Smooth muscle cell (in vitro differentiated cells): Measurements from ENCODE around the gene NXT2. TPM values are rescaled to one million over a fixed set of nuclear protein-coding genes. Genes with fewer than 3 reads are reported as not detected.
A peak's percentile ranks its signal among the peaks of the same experiment; 100 is the strongest.

ENCODE experiments used
- DNase-seq: peaks from one replicate; lab custom pipeline; 2025; ENCODE audit not compliant: unreplicated experiment; lab: John Stamatoyannopoulos, UW
- H2AFZ ChIP-seq: fragments of 200-600 bp; sonication (generic); 2 replicates; pipeline ENCODE4 v1.6.0; 2016; ENCODE audit warnings: antibody characterized with exemption, low read depth, mild to moderate bottlenecking
- H3F3A ChIP-seq: fragments of 200-600 bp; sonication (generic); 2 replicates; pipeline ENCODE4 v1.6.0; 2017; ENCODE audit warnings: antibody characterized with exemption, low read depth
- H3K27ac ChIP-seq: fragments of 200-600 bp; sonication (generic); 2 replicates; pipeline ENCODE4 v1.5.1; 2016; ENCODE audit warnings: low read depth, mild to moderate bottlenecking
- H3K27me3 ChIP-seq: fragments of 200-600 bp; sonication (generic); 2 replicates; pipeline ENCODE4 v1.6.1; 2016; ENCODE audit warnings: low read depth, mild to moderate bottlenecking
- H3K36me3 ChIP-seq: fragments of 200-600 bp; sonication (generic); 2 replicates; pipeline ENCODE4 v1.5.1; 2016; ENCODE audit warnings: low read depth
- H3K4me1 ChIP-seq: fragments of 200-600 bp; sonication (generic); 2 replicates; pipeline ENCODE4 v1.5.1; 2016; ENCODE audit warnings: low read depth
- H3K4me2 ChIP-seq: fragments of 200-600 bp; sonication (generic); 2 replicates; pipeline ENCODE4 v1.6.0; 2016; ENCODE audit warnings: mild to moderate bottlenecking
- H3K4me3 ChIP-seq: fragments of 200-600 bp; sonication (generic); 2 replicates; pipeline ENCODE4 v1.5.1; 2016; ENCODE audit warnings: mild to moderate bottlenecking
- H3K79me2 ChIP-seq: fragments of 200-600 bp; sonication (generic); 2 replicates; pipeline ENCODE4 v1.6.0; 2016; ENCODE audit warnings: low read depth, mild to moderate bottlenecking
- H3K9ac ChIP-seq: fragments of 200-600 bp; sonication (generic); 2 replicates; pipeline ENCODE4 v1.6.0; 2016; ENCODE audit warnings: low read depth
- H3K9me3 ChIP-seq: fragments of 200-600 bp; sonication (generic); replicated peaks from 2 replicates; pipeline ENCODE4 v1.5.1; 2016; ENCODE audit warnings: low read depth
- H4K20me1 ChIP-seq: fragments of 200-600 bp; sonication (generic); 2 replicates; pipeline ENCODE4 v1.6.0; 2016; ENCODE audit warnings: low read depth
- WGBS: methylation state at CpG from one replicate; pipeline ENCODE4 v1.1.7; 2016; ENCODE audit warnings: low lambda C conversion rate; 5-methylcytosine and 5-hydroxymethylcytosine counted together
- polyA plus RNA-seq: library from polyadenylated mRNA; unstranded; fragments of >200 nt; fragmentation: Nextera tagmentation; extraction: Ambion mirVana; gene quantifications from 2 replicates; pipeline ENCODE4 v1.2.1, GENCODE V29; 2016
- total RNA-seq: library from RNA; depleted of rRNA; stranded (reverse); fragments of >200 nt; gene quantifications from 2 replicates; pipeline ENCODE4 v1.2.3, GENCODE V29; 2014
- TF ChIP-seq, protein P1 (sequence below): fragments of 200-600 bp; sonication (generic); IDR thresholded peaks from 2 replicates; pipeline ENCODE4 v1.5.1; 2017; ENCODE audit warnings: borderline replicate concordance, mild to moderate bottlenecking, antibody characterized with exemption; ENCODE audit not compliant: insufficient read depth, poor library complexity, severe bottlenecking

NXT2 gene
- total RNA-seq (12.2 and 12.8 TPM in 2 replicates), polyA plus RNA-seq (4.4 and 4.7 TPM in 2 replicates)

DNA sequence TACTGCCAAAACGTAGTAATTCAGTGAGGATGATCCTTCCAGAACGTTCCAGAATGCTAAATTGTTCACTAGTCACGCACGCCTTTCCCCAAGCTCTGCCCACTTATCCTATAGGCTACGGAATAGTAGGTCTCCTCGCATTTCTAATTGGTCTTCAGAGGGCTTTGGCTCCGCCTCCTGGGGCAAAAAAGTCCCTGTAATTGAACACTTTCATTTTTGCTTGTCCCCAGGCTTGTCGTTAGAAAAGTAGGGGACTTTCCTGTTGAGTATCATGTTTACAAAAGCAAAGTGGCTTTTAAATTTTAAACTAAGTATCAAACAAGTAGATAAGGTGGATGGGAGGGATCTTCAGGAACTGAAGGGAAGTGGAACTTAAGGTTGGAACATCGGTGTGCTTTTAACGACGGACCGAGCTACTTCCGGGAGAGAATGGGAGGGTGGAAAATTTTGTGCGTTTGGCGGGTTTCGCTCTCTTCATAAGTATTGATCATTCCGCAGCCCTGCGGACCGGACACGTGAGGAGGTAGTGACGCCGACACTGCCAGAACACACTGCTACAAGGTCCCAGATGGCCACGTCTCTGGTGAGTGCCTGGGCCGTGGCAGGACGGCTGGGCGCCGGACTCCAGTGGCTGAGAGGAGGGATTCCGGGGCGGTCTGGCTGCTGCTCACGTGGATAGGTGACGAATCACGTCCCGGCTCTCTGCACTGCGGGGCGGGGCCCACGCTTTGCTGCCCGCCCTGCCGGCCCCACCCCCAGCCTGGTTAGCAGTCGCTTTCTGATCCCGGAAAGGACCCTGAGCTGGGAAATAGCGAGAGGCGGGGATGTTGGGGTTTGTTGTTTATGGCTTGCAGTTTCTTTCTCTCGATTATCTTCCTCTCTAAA lies at the start of gene NXT2:
NXT2 (plus strand) TSS at position 406 of the 885 bp plus-strand sequence; CDS start at position 569, 163 bp downstream.
- peak; percentile 44 for DNase-seq
- H3F3A ChIP-seq = no peaks in the 10 kb centered on the region
- WGBS = 43% methylated on average over 43 of the region's 43 CpGs

DNA sequence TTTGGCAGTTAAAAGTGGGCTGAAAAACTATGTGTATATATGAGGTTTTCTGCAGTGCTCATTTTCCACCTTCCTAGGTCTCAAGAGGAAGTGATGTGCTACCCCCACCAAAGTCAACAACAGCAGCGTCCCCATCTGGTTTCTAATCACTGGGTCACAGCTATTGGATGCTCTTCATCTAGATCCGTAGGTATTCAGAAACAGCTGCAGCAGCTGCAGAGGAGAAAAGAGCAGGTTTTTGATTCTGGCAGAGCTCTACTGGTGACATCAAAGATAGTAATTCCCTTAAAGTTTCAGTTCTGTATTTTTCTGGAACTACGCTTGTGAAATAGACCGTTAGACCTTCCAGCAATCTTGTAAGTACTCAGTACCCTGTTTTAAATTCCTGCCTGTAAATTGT lies 49.0 kb upstream of the NXT2 start:
- Histone ChIP-seq H4K20me1 (no peaks in the 10 kb centered on the region), H3K4me2 (no peak overlapping the region), H3K36me3 (no peaks in the 10 kb centered on the region), H3K9ac (no peak overlapping the region), H3K9me3 (no peaks in the 10 kb centered on the region), H2AFZ (no peak overlapping the region), H3K4me1 (no peaks in the 10 kb centered on the region), H3K27me3 (no peaks in the 10 kb centered on the region), H3F3A (no peaks in the 10 kb centered on the region), H3K79me2 (no peaks in the 10 kb centered on the region), H3K4me3 (no peak overlapping the region), H3K27ac (no peak overlapping the region)
- TF ChIP-seq, protein P1, sequence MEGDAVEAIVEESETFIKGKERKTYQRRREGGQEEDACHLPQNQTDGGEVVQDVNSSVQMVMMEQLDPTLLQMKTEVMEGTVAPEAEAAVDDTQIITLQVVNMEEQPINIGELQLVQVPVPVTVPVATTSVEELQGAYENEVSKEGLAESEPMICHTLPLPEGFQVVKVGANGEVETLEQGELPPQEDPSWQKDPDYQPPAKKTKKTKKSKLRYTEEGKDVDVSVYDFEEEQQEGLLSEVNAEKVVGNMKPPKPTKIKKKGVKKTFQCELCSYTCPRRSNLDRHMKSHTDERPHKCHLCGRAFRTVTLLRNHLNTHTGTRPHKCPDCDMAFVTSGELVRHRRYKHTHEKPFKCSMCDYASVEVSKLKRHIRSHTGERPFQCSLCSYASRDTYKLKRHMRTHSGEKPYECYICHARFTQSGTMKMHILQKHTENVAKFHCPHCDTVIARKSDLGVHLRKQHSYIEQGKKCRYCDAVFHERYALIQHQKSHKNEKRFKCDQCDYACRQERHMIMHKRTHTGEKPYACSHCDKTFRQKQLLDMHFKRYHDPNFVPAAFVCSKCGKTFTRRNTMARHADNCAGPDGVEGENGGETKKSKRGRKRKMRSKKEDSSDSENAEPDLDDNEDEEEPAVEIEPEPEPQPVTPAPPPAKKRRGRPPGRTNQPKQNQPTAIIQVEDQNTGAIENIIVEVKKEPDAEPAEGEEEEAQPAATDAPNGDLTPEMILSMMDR = no peak
- DNase-seq = no peak
- WGBS = 68% methylated on average over 4 of the region's 4 CpGs

More for the DNA sequence above, at the start of gene NXT2:
- Histone ChIP-seq H3K27me3 (no peaks in the 10 kb centered on the region), H3K36me3 (no peaks in the 10 kb centered on the region), H3K9me3 (no peaks in the 10 kb centered on the region), H3K27ac (peak within 1 kb of the TSS; percentile 93), H3K4me2 (peak within 1 kb of the TSS; percentile 77), H3K4me1 (no peaks in the 10 kb centered on the region), H3K4me3 (peak within 1 kb of the TSS; percentile 65), H2AFZ (peak within 1 kb of the TSS; percentile 80), H3K9ac (peak within 1 kb of the TSS; percentile 88), H4K20me1 (no peaks in the 10 kb centered on the region), H3K79me2 (no peaks in the 10 kb centered on the region)
- TF ChIP-seq, protein P1 = no peak

DNA sequence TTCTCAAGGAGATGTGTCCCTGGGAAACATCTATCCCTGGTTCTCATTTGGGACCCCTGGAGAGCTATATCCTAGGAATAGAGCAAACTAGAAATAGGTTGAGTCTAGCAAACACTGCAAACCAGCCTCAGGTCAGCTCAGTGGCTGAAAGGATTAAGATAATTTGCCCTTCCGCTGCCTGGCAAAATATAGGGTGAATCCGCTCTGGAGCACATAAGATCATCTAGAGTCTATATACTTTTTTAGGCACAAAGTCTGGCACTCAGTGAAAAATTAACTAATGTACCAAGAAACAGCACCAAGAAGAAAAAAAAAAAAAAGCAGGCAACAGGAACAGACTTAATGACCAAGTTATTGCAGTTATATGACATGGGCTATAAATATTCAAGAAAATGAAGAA lies 47.5 kb upstream of the NXT2 start:
- Histone ChIP-seq H3K79me2 (no peaks in the 10 kb centered on the region), H3F3A (no peaks in the 10 kb centered on the region), H3K4me1 (no peaks in the 10 kb centered on the region), H3K4me3 (no peak overlapping the region), H3K4me2 (no peak overlapping the region), H4K20me1 (no peaks in the 10 kb centered on the region), H3K9me3 (no peaks in the 10 kb centered on the region), H2AFZ (no peak overlapping the region), H3K27me3 (no peaks in the 10 kb centered on the region), H3K27ac (no peak overlapping the region), H3K36me3 (no peaks in the 10 kb centered on the region), H3K9ac (no peak overlapping the region)
- TF ChIP-seq, protein P1 = no peak
- DNase-seq = no peak
- 86% methylated on average over 2 of the region's 2 CpGs for WGBS

DNA sequence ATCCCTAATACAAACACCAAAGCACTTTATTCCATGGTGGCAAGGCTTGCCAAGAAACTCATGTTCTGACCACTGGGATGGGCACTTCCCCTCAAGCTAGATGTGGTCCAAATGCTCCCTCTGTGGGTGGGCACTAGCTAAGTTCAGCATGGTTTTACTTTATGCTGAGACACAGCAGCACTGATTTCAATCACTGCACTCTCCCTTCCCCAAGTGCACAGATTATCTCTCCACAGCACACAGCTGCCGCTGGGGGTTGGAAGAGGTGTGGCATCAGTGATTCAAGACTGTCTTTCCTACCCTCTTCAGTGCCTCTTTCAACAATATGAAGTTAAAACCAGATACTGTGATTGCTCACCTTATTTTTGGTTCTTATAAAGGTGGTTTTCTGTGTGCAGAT lies 38.2 kb upstream of the NXT2 start:
- no peaks in the 10 kb centered on the region for H3K79me2 ChIP-seq
- no peaks in the 10 kb centered on the region for H3K27me3 ChIP-seq
- no peak overlapping the region for H3K27ac ChIP-seq
- H2AFZ ChIP-seq = no peak overlapping the region
- H3K9ac ChIP-seq = no peak overlapping the region
- no peaks in the 10 kb centered on the region for H3K36me3 ChIP-seq
- no peak overlapping the region for H3K4me3 ChIP-seq
- H3K4me2 ChIP-seq = no peak overlapping the region
- TF ChIP-seq, protein P1 = no peak
- H4K20me1 ChIP-seq = no peaks in the 10 kb centered on the region
- no peak for DNase-seq
- 69% methylated on average over 1 of the region's 1 CpG for WGBS
- no peaks in the 10 kb centered on the region for H3K4me1 ChIP-seq
- no peaks in the 10 kb centered on the region for H3K9me3 ChIP-seq
- H3F3A ChIP-seq = no peaks in the 10 kb centered on the region
